ENCODE measurements around the gene PCDH9.

PCDH9 gene

DNA sequence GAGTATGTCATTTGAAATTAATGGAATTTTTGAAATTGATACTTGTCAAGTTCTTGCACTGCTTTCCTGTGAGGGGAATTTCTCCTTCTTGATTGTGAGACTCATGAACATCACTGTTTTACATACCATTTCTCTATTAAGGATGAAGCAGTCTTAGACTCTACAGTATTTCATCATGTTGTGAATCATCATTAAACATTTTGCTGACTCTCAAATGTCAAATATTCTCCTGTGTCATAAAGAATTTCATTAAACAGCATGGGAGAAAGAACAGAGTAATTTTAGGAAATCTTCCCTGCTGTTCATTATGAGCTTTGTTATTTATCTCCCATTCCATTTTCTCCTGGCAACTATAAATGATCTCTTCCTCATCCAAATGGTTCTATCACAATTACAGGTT is 729.0 kb downstream of the PCDH9 start:
- no peaks in the 10 kb centered on the region for H3K27me3 ChIP-seq (ENCODE audit: control insufficient read depth, insufficient read depth, low read length)
- peaks cover 10% of the 10 kb centered on the region for H3K4me1 ChIP-seq (ENCODE audit: control insufficient read depth, low read depth, low read length)
- no peaks in the 10 kb centered on the region for H3K9me3 ChIP-seq (ENCODE audit: control insufficient read depth, low read depth, low read length)
- no peak overlapping the region for H3K9ac ChIP-seq (ENCODE audit: low read length)
- H3K4me3 ChIP-seq (ENCODE audit: low read length), result no peak overlapping the region
- no peaks in the 10 kb centered on the region for H3K36me3 ChIP-seq (ENCODE audit: control insufficient read depth, low read depth, low read length)
- H3K27ac ChIP-seq (ENCODE audit: low read length), result no peak overlapping the region

DNA sequence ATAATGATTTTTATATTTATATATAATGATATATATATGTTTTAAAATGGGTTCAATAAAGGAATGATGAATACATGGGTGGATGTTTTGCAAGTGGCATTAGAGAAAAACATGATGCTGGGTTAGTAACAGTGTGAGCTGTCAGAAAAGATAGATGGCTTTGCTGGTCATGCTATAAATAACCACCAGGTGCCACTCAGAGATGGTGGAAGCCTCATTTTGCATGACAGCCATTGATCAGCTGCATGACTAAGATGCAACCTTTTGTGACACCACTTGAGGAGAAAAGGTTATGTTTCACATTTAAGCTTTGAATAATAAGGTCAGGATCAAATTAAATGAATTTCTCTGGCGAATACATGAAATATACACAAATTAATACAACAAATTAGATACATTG is 737.7 kb downstream of the PCDH9 start:
- no peaks in the 10 kb centered on the region for H3K9me3 ChIP-seq (ENCODE audit: control insufficient read depth, low read depth, low read length)
- H3K36me3 ChIP-seq (ENCODE audit: control insufficient read depth, low read depth, low read length), result no peaks in the 10 kb centered on the region
- H3K4me1 ChIP-seq (ENCODE audit: control insufficient read depth, low read depth, low read length), result no peaks in the 10 kb centered on the region
- no peak overlapping the region for H3K9ac ChIP-seq (ENCODE audit: low read length)
- no peak overlapping the region for H3K4me3 ChIP-seq (ENCODE audit: low read length)
- no peak overlapping the region for H3K27ac ChIP-seq (ENCODE audit: low read length)
- H3K27me3 ChIP-seq (ENCODE audit: control insufficient read depth, insufficient read depth, low read length), result no peaks in the 10 kb centered on the region

DNA sequence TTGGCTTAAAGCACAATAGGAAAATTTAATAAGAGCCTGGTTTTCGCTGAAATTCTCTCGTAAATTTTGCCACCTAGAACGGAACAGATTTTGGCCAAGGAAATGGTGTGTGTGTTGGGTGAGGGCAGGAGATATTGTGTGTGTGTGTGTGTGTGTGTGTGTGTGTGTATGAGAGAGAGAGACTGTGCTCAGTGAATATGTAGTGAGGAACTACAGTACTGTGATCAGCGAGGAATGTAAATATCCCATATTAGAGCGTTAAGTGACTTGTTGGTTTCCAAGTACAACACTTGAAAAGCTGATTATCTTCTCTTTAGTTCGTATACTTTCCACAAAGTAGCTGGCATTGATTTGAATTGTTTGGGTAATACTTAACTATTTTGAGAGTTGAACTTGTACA is 738.9 kb downstream of the PCDH9 start:
- H3K9me3 ChIP-seq (ENCODE audit: control insufficient read depth, low read depth, low read length), result no peaks in the 10 kb centered on the region
- H3K4me1 ChIP-seq (ENCODE audit: control insufficient read depth, low read depth, low read length), result no peaks in the 10 kb centered on the region
- H3K36me3 ChIP-seq (ENCODE audit: control insufficient read depth, low read depth, low read length), result no peaks in the 10 kb centered on the region
- H3K27me3 ChIP-seq (ENCODE audit: control insufficient read depth, insufficient read depth, low read length), result no peaks in the 10 kb centered on the region
- no peak overlapping the region for H3K27ac ChIP-seq (ENCODE audit: low read length)
- no peak overlapping the region for H3K4me3 ChIP-seq (ENCODE audit: low read length)
- H3K9ac ChIP-seq (ENCODE audit: low read length), result no peak overlapping the region

GRCh38 chr13:66489586-66489985 is 740.5 kb downstream of the PCDH9 start:
- Histone ChIP-seq H3K27ac (ENCODE audit: low read length) (no peak overlapping the region), H3K9ac (ENCODE audit: low read length) (no peak overlapping the region), H3K36me3 (ENCODE audit: control insufficient read depth, low read depth, low read length) (no peaks in the 10 kb centered on the region), H3K9me3 (ENCODE audit: control insufficient read depth, low read depth, low read length) (no peaks in the 10 kb centered on the region), H3K4me3 (ENCODE audit: low read length) (no peak overlapping the region), H3K27me3 (ENCODE audit: control insufficient read depth, insufficient read depth, low read length) (no peaks in the 10 kb centered on the region), H3K4me1 (ENCODE audit: control insufficient read depth, low read depth, low read length) (no peaks in the 10 kb centered on the region)

DNA sequence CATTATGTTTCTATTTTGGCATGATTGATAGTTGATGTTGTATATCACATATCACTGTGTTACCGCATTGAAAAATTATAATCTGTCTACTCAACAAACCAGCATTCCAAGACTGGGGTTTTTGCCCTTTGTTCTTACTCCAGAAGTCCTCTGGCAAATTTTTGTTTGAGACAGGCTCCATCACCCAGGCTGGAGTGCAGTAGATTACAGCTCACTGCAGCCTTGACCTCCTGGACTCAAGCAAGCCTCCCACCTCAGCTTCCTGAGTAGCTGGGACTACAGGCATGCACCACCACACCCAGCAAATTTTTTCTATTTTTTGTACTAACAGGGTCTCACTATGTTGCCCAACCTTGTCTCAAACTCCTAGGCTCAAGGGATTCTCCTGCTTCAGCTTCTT is 741.0 kb downstream of the PCDH9 start:
- no peaks in the 10 kb centered on the region for H3K36me3 ChIP-seq (ENCODE audit: control insufficient read depth, low read depth, low read length)
- H3K27ac ChIP-seq (ENCODE audit: low read length), result no peak overlapping the region
- H3K9ac ChIP-seq (ENCODE audit: low read length), result no peak overlapping the region
- no peaks in the 10 kb centered on the region for H3K9me3 ChIP-seq (ENCODE audit: control insufficient read depth, low read depth, low read length)
- H3K27me3 ChIP-seq (ENCODE audit: control insufficient read depth, insufficient read depth, low read length), result no peaks in the 10 kb centered on the region
- H3K4me1 ChIP-seq (ENCODE audit: control insufficient read depth, low read depth, low read length), result no peaks in the 10 kb centered on the region
- no peak overlapping the region for H3K4me3 ChIP-seq (ENCODE audit: low read length)

DNA sequence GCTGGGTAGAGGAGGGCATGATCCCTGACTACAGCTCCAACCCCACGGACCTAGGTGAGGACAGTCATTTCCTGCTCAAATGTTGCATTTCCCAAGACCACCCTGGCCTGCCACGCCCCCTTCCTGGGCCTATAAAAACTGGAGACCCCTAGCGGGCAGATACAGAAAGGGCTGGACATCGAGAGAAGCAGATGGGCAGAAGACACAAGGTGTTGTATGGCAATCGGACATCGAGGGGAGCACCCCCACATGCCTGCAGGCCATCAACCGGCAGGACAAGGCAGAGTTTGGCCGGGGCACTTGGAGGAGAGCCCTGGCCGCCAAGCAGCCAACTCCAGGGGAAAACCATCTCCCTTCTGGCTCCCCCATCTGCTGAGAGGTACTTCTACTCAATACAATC is 746.4 kb downstream of the PCDH9 start:
- Histone ChIP-seq H3K27ac (ENCODE audit: low read length) (no peak overlapping the region), H3K4me1 (ENCODE audit: control insufficient read depth, low read depth, low read length) (no peaks in the 10 kb centered on the region), H3K9me3 (ENCODE audit: control insufficient read depth, low read depth, low read length) (no peaks in the 10 kb centered on the region), H3K27me3 (ENCODE audit: control insufficient read depth, insufficient read depth, low read length) (no peaks in the 10 kb centered on the region), H3K36me3 (ENCODE audit: control insufficient read depth, low read depth, low read length) (no peaks in the 10 kb centered on the region), H3K4me3 (ENCODE audit: low read length) (no peak overlapping the region), H3K9ac (ENCODE audit: low read length) (no peak overlapping the region)

DNA sequence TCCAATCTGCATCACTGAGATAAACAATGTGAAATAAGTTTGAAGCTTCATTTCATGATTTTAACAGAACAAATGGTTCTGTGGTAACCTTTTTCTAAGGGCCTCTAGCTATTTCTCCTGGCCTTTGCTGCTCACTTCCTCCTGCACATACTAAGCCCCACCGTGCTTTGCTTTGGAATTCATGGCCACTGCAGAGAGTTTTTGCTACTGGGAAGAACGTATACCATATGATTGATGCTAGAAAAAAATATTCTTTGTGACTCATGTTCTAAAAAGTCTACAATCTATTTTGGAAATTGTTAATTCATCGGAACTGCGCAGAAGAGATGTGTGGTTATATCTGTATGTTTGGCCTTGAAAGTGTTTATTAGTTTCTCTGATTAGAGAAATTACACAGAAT is 747.3 kb downstream of the PCDH9 start:
- no peak overlapping the region for H3K27ac ChIP-seq (ENCODE audit: low read length)

GRCh38 chr13:66477816-66478215 is 752.3 kb downstream of the PCDH9 start:
- no peak overlapping the region for H3K27ac ChIP-seq (ENCODE audit: low read length)

More for the DNA sequence above, 747.3 kb downstream of the PCDH9 start:
- no peaks in the 10 kb centered on the region for H3K36me3 ChIP-seq (ENCODE audit: control insufficient read depth, low read depth, low read length)
- H3K27me3 ChIP-seq (ENCODE audit: control insufficient read depth, insufficient read depth, low read length), result no peaks in the 10 kb centered on the region
- H3K9ac ChIP-seq (ENCODE audit: low read length), result no peak overlapping the region
- no peaks in the 10 kb centered on the region for H3K9me3 ChIP-seq (ENCODE audit: control insufficient read depth, low read depth, low read length)
- H3K4me3 ChIP-seq (ENCODE audit: low read length), result no peak overlapping the region
- H3K4me1 ChIP-seq (ENCODE audit: control insufficient read depth, low read depth, low read length), result no peaks in the 10 kb centered on the region

DNA sequence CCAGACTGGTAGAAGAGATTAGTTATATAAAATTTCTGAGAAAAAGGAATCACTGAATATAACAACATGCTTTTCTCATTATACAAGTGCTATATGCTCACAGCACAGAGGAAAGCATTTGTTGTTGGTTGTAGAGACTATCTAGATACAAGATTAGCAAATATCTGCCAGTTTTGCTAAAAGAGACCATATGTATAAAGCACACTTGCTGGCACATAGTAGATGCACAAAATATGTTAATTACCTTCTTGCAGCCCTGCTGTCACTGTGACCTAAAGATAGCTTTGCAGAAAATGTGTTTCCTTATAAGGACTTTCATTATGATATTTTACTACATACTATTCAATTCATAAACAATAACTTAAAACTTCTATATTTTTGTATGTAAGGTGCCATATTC is 755.1 kb downstream of the PCDH9 start:
- H3K9me3 ChIP-seq (ENCODE audit: control insufficient read depth, low read depth, low read length), result no peaks in the 10 kb centered on the region
- H3K4me3 ChIP-seq (ENCODE audit: low read length), result no peak overlapping the region
- H3K9ac ChIP-seq (ENCODE audit: low read length), result no peak overlapping the region
- no peaks in the 10 kb centered on the region for H3K4me1 ChIP-seq (ENCODE audit: control insufficient read depth, low read depth, low read length)
- H3K36me3 ChIP-seq (ENCODE audit: control insufficient read depth, low read depth, low read length), result no peaks in the 10 kb centered on the region
- no peaks in the 10 kb centered on the region for H3K27me3 ChIP-seq (ENCODE audit: control insufficient read depth, insufficient read depth, low read length)
- no peak overlapping the region for H3K27ac ChIP-seq (ENCODE audit: low read length)

More at GRCh38 chr13:66477816-66478215, 752.3 kb downstream of the PCDH9 start:
- no peak overlapping the region for H3K4me3 ChIP-seq (ENCODE audit: low read length)
- H3K27me3 ChIP-seq (ENCODE audit: control insufficient read depth, insufficient read depth, low read length), result no peaks in the 10 kb centered on the region
- no peaks in the 10 kb centered on the region for H3K36me3 ChIP-seq (ENCODE audit: control insufficient read depth, low read depth, low read length)
- H3K9ac ChIP-seq (ENCODE audit: low read length), result no peak overlapping the region
- no peaks in the 10 kb centered on the region for H3K9me3 ChIP-seq (ENCODE audit: control insufficient read depth, low read depth, low read length)
- no peaks in the 10 kb centered on the region for H3K4me1 ChIP-seq (ENCODE audit: control insufficient read depth, low read depth, low read length)

DNA sequence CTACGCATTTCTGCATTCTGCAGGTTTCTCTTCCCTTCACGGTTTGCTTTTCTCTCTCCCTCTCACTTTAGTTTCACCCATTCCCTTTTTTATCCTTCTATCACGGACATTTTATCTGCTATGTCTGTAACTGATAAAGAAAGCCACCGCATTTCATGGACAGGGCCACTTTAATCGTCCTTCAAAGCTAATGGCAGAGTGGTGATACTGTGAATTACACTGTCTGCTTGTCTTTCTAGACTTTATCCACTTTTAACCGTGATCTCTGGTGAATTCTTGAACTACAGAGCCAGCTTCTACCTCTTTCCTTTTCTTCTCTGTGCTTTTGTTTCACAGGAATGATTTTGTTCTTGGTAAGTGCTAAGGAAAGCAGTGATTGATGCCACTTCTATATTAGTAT is 760.4 kb downstream of the PCDH9 start:
- H3K9me3 ChIP-seq (ENCODE audit: control insufficient read depth, low read depth, low read length), result no peaks in the 10 kb centered on the region
- no peak overlapping the region for H3K4me3 ChIP-seq (ENCODE audit: low read length)
- H3K9ac ChIP-seq (ENCODE audit: low read length), result no peak overlapping the region
- no peaks in the 10 kb centered on the region for H3K27me3 ChIP-seq (ENCODE audit: control insufficient read depth, insufficient read depth, low read length)
- no peaks in the 10 kb centered on the region for H3K36me3 ChIP-seq (ENCODE audit: control insufficient read depth, low read depth, low read length)
- H3K27ac ChIP-seq (ENCODE audit: low read length), result no peak overlapping the region
- no peaks in the 10 kb centered on the region for H3K4me1 ChIP-seq (ENCODE audit: control insufficient read depth, low read depth, low read length)

GRCh38 chr13:66468656-66469055 is 761.5 kb downstream of the PCDH9 start:
- no peak overlapping the region for H3K4me3 ChIP-seq (ENCODE audit: low read length)
- no peaks in the 10 kb centered on the region for H3K36me3 ChIP-seq (ENCODE audit: control insufficient read depth, low read depth, low read length)
- H3K27me3 ChIP-seq (ENCODE audit: control insufficient read depth, insufficient read depth, low read length), result no peaks in the 10 kb centered on the region
- H3K27ac ChIP-seq (ENCODE audit: low read length), result no peak overlapping the region
- no peaks in the 10 kb centered on the region for H3K4me1 ChIP-seq (ENCODE audit: control insufficient read depth, low read depth, low read length)
- no peaks in the 10 kb centered on the region for H3K9me3 ChIP-seq (ENCODE audit: control insufficient read depth, low read depth, low read length)
- no peak overlapping the region for H3K9ac ChIP-seq (ENCODE audit: low read length)

DNA sequence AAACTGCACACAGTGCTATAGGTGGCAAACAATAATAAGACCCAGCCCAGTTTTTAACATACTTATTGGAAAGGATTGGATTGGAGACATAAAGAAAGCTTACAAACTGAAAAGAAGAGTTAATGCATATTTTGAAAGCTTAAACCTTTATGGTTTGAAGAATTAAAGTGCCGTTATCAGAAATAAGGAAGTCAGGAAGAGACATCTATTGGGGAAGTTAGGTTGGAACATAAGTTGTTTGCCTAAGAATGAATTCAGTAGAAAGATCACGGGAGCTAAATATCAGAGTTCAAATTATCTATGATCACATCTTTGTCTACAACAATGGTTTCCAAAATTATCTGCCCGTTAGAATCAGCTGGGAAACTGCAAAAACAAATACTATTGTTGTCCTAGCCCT is 767.9 kb downstream of the PCDH9 start:
- no peak overlapping the region for H3K9ac ChIP-seq (ENCODE audit: low read length)
- H3K4me3 ChIP-seq (ENCODE audit: low read length), result no peak overlapping the region
- H3K4me1 ChIP-seq (ENCODE audit: control insufficient read depth, low read depth, low read length), result no peaks in the 10 kb centered on the region
- H3K27ac ChIP-seq (ENCODE audit: low read length), result no peak overlapping the region
- H3K36me3 ChIP-seq (ENCODE audit: control insufficient read depth, low read depth, low read length), result no peaks in the 10 kb centered on the region
- H3K9me3 ChIP-seq (ENCODE audit: control insufficient read depth, low read depth, low read length), result no peaks in the 10 kb centered on the region
- H3K27me3 ChIP-seq (ENCODE audit: control insufficient read depth, insufficient read depth, low read length), result no peaks in the 10 kb centered on the region
